PC-3 (cell line): ENCODE data around the gene SLC2A4RG.

Source experiments
- CTCF ChIP-seq: fragments of 300-600 bp; sonication (generic); conservative IDR thresholded peaks from 2 replicates; pipeline ENCODE4 v1.5.1; 2017; ENCODE audit warnings: antibody characterized with exemption, low read depth, mild to moderate bottlenecking, low read length
- EZH2 ChIP-seq: fragments of 300-600 bp; sonication (generic); IDR thresholded peaks from one replicate; pipeline ENCODE4 v1.6.1; 2017; ENCODE audit warnings: antibody characterized with exemption, mild to moderate bottlenecking, low read length; ENCODE audit not compliant: unreplicated experiment

GRCh38 chr20:63758152-63758551, 18.6 kb downstream of the SLC2A4RG start:
- TF ChIP-seq CTCF (no peak), EZH2 (no peak)
